ENCODE measurements around the gene ZEB1.

The ZEB1 gene

GRCh38 chr10:31437959-31438358 is 118.9 kb downstream of the ZEB1 start:
- no peaks in the 10 kb centered on the region for H3K4me1 ChIP-seq (ENCODE audit: control insufficient read depth, insufficient read depth, low read length)
- H3K36me3 ChIP-seq (ENCODE audit: control insufficient read depth, insufficient read depth, low read length), result no peaks in the 10 kb centered on the region
- no peak overlapping the region for H3K27ac ChIP-seq (ENCODE audit: insufficient read depth, low read depth, low read length, poor library complexity, severe bottlenecking)
- 98% methylated on average over 4 of the region's 4 CpGs for WGBS, 2 experiments
- H3K4me3 ChIP-seq (ENCODE audit: insufficient read depth, low read depth, low read length), result no peak overlapping the region
- H3K9me3 ChIP-seq (ENCODE audit: control insufficient read depth, low read length), result no peaks in the 10 kb centered on the region
- H3K27me3 ChIP-seq (ENCODE audit: control insufficient read depth, insufficient read depth, low read length, poor library complexity, severe bottlenecking), result no peaks in the 10 kb centered on the region

GRCh38 chr10:31451766-31452165 is 132.8 kb downstream of the ZEB1 start:
- no peak overlapping the region for H3K27ac ChIP-seq (ENCODE audit: insufficient read depth, low read depth, low read length, poor library complexity, severe bottlenecking)

GRCh38 chr10:31456468-31456867 is 137.5 kb downstream of the ZEB1 start:
- Histone ChIP-seq H3K4me1 (ENCODE audit: control insufficient read depth, insufficient read depth, low read length) (no peaks in the 10 kb centered on the region), H3K9me3 (ENCODE audit: control insufficient read depth, low read length) (no peaks in the 10 kb centered on the region), H3K4me3 (ENCODE audit: insufficient read depth, low read depth, low read length) (no peak overlapping the region), H3K27me3 (ENCODE audit: control insufficient read depth, insufficient read depth, low read length, poor library complexity, severe bottlenecking) (no peaks in the 10 kb centered on the region), H3K27ac (ENCODE audit: insufficient read depth, low read depth, low read length, poor library complexity, severe bottlenecking) (no peak overlapping the region), H3K36me3 (ENCODE audit: control insufficient read depth, insufficient read depth, low read length) (no peaks in the 10 kb centered on the region)
- WGBS, 2 experiments, result 85% methylated on average over 1 of the region's 1 CpG; no CpG with 5 or more reads in 1 of the 2 experiments

More at GRCh38 chr10:31451766-31452165, 132.8 kb downstream of the ZEB1 start:
- WGBS, 2 experiments, result 91 to 100% methylated on average over 1 to 2 of the region's 2 CpGs
- no peaks in the 10 kb centered on the region for H3K27me3 ChIP-seq (ENCODE audit: control insufficient read depth, insufficient read depth, low read length, poor library complexity, severe bottlenecking)
- no peaks in the 10 kb centered on the region for H3K4me1 ChIP-seq (ENCODE audit: control insufficient read depth, insufficient read depth, low read length)
- H3K4me3 ChIP-seq (ENCODE audit: insufficient read depth, low read depth, low read length), result no peak overlapping the region
- no peaks in the 10 kb centered on the region for H3K9me3 ChIP-seq (ENCODE audit: control insufficient read depth, low read length)
- H3K36me3 ChIP-seq (ENCODE audit: control insufficient read depth, insufficient read depth, low read length), result no peaks in the 10 kb centered on the region

GRCh38 chr10:31457858-31458257 is 138.8 kb downstream of the ZEB1 start:
- Histone ChIP-seq H3K36me3 (ENCODE audit: control insufficient read depth, insufficient read depth, low read length) (no peaks in the 10 kb centered on the region), H3K4me3 (ENCODE audit: insufficient read depth, low read depth, low read length) (no peak overlapping the region), H3K27ac (ENCODE audit: insufficient read depth, low read depth, low read length, poor library complexity, severe bottlenecking) (no peak overlapping the region), H3K4me1 (ENCODE audit: control insufficient read depth, insufficient read depth, low read length) (no peaks in the 10 kb centered on the region), H3K9me3 (ENCODE audit: control insufficient read depth, low read length) (no peaks in the 10 kb centered on the region), H3K27me3 (ENCODE audit: control insufficient read depth, insufficient read depth, low read length, poor library complexity, severe bottlenecking) (no peaks in the 10 kb centered on the region)
- 96 to 100% methylated on average over 1 of the region's 1 CpG for WGBS, 2 experiments

GRCh38 chr10:31458974-31459373 is 140.0 kb downstream of the ZEB1 start:
- H3K27ac ChIP-seq (ENCODE audit: insufficient read depth, low read depth, low read length, poor library complexity, severe bottlenecking), result no peak overlapping the region
- H3K4me3 ChIP-seq (ENCODE audit: insufficient read depth, low read depth, low read length), result no peak overlapping the region
- H3K4me1 ChIP-seq (ENCODE audit: control insufficient read depth, insufficient read depth, low read length), result no peaks in the 10 kb centered on the region
- H3K36me3 ChIP-seq (ENCODE audit: control insufficient read depth, insufficient read depth, low read length), result no peaks in the 10 kb centered on the region
- peaks cover 3% of the 10 kb centered on the region for H3K9me3 ChIP-seq (ENCODE audit: control insufficient read depth, low read length)
- no peaks in the 10 kb centered on the region for H3K27me3 ChIP-seq (ENCODE audit: control insufficient read depth, insufficient read depth, low read length, poor library complexity, severe bottlenecking)

- 100% methylated on average over 2 of the region's 2 CpGs for WGBS, 2 experiments
- Histone ChIP-seq H3K4me1 (ENCODE audit: control insufficient read depth, insufficient read depth, low read length) (no peaks in the 10 kb centered on the region), H3K27me3 (ENCODE audit: control insufficient read depth, insufficient read depth, low read length, poor library complexity, severe bottlenecking) (no peaks in the 10 kb centered on the region), H3K36me3 (ENCODE audit: control insufficient read depth, insufficient read depth, low read length) (no peaks in the 10 kb centered on the region), H3K27ac (ENCODE audit: insufficient read depth, low read depth, low read length, poor library complexity, severe bottlenecking) (no peak overlapping the region), H3K9me3 (ENCODE audit: control insufficient read depth, low read length) (peaks cover 3% of the 10 kb centered on the region), H3K4me3 (ENCODE audit: insufficient read depth, low read depth, low read length) (no peak overlapping the region)
Observed at GRCh38 chr10:31460242-31460641, 141.2 kb downstream of the ZEB1 start.

- WGBS, 2 experiments, result 89 to 98% methylated on average over 2 of the region's 2 CpGs
- Histone ChIP-seq H3K36me3 (ENCODE audit: control insufficient read depth, insufficient read depth, low read length) (peaks cover 9% of the 10 kb centered on the region), H3K27ac (ENCODE audit: insufficient read depth, low read depth, low read length, poor library complexity, severe bottlenecking) (no peak overlapping the region), H3K4me3 (ENCODE audit: insufficient read depth, low read depth, low read length) (no peak overlapping the region), H3K9me3 (ENCODE audit: control insufficient read depth, low read length) (peaks cover 3% of the 10 kb centered on the region), H3K4me1 (ENCODE audit: control insufficient read depth, insufficient read depth, low read length) (no peaks in the 10 kb centered on the region), H3K27me3 (ENCODE audit: control insufficient read depth, insufficient read depth, low read length, poor library complexity, severe bottlenecking) (no peaks in the 10 kb centered on the region)
Observed at GRCh38 chr10:31464552-31464951, 145.5 kb downstream of the ZEB1 start.

- Histone ChIP-seq H3K27me3 (ENCODE audit: control insufficient read depth, insufficient read depth, low read length, poor library complexity, severe bottlenecking) (no peaks in the 10 kb centered on the region), H3K36me3 (ENCODE audit: control insufficient read depth, insufficient read depth, low read length) (peaks cover 9% of the 10 kb centered on the region), H3K4me1 (ENCODE audit: control insufficient read depth, insufficient read depth, low read length) (no peaks in the 10 kb centered on the region), H3K4me3 (ENCODE audit: insufficient read depth, low read depth, low read length) (no peak overlapping the region), H3K27ac (ENCODE audit: insufficient read depth, low read depth, low read length, poor library complexity, severe bottlenecking) (no peak overlapping the region), H3K9me3 (ENCODE audit: control insufficient read depth, low read length) (peaks cover 3% of the 10 kb centered on the region)
- 100% methylated on average over 1 of the region's 1 CpG; no CpG with 5 or more reads in 1 of the 2 experiments for WGBS, 2 experiments
Observed at GRCh38 chr10:31466313-31466712, 147.3 kb downstream of the ZEB1 start.

- 86 to 87% methylated on average over 4 of the region's 4 CpGs for WGBS, 2 experiments
- no peaks in the 10 kb centered on the region for H3K4me1 ChIP-seq (ENCODE audit: control insufficient read depth, insufficient read depth, low read length)
- no peak overlapping the region for H3K27ac ChIP-seq (ENCODE audit: insufficient read depth, low read depth, low read length, poor library complexity, severe bottlenecking)
- H3K4me3 ChIP-seq (ENCODE audit: insufficient read depth, low read depth, low read length), result no peak overlapping the region
- peaks cover 9% of the 10 kb centered on the region for H3K36me3 ChIP-seq (ENCODE audit: control insufficient read depth, insufficient read depth, low read length)
- peaks cover 3% of the 10 kb centered on the region for H3K9me3 ChIP-seq (ENCODE audit: control insufficient read depth, low read length)
- no peaks in the 10 kb centered on the region for H3K27me3 ChIP-seq (ENCODE audit: control insufficient read depth, insufficient read depth, low read length, poor library complexity, severe bottlenecking)
Observed at GRCh38 chr10:31467791-31468535, 148.9 kb downstream of the ZEB1 start.

GRCh38 chr10:31468536-31468859 is 149.5 kb downstream of the ZEB1 start:
- Histone ChIP-seq H3K36me3 (ENCODE audit: control insufficient read depth, insufficient read depth, low read length) (peaks cover 9% of the 10 kb centered on the region), H3K27ac (ENCODE audit: insufficient read depth, low read depth, low read length, poor library complexity, severe bottlenecking) (no peak overlapping the region), H3K4me1 (ENCODE audit: control insufficient read depth, insufficient read depth, low read length) (no peaks in the 10 kb centered on the region), H3K9me3 (ENCODE audit: control insufficient read depth, low read length) (peaks cover under 1% of the 10 kb centered on the region), H3K27me3 (ENCODE audit: control insufficient read depth, insufficient read depth, low read length, poor library complexity, severe bottlenecking) (no peaks in the 10 kb centered on the region), H3K4me3 (ENCODE audit: insufficient read depth, low read depth, low read length) (no peak overlapping the region)
- 94 to 95% methylated on average over 2 of the region's 2 CpGs for WGBS, 2 experiments

GRCh38 chr10:31475519-31475918 is 156.5 kb downstream of the ZEB1 start:
- no peaks in the 10 kb centered on the region for H3K27me3 ChIP-seq (ENCODE audit: control insufficient read depth, insufficient read depth, low read length, poor library complexity, severe bottlenecking)
- H3K9me3 ChIP-seq (ENCODE audit: control insufficient read depth, low read length), result no peaks in the 10 kb centered on the region
- no peaks in the 10 kb centered on the region for H3K4me1 ChIP-seq (ENCODE audit: control insufficient read depth, insufficient read depth, low read length)
- no peaks in the 10 kb centered on the region for H3K36me3 ChIP-seq (ENCODE audit: control insufficient read depth, insufficient read depth, low read length)
- H3K4me3 ChIP-seq (ENCODE audit: insufficient read depth, low read depth, low read length), result no peak overlapping the region
- H3K27ac ChIP-seq (ENCODE audit: insufficient read depth, low read depth, low read length, poor library complexity, severe bottlenecking), result no peak overlapping the region
